HCT116 (cell line): ENCODE results near the gene CTDSPL2. TPM values are rescaled to one million over a fixed set of nuclear protein-coding genes. Genes with fewer than 3 reads are reported as not detected.

ENCODE experiments used
- ATAC-seq: fragments of 200-7000 bp; cut with Tn5 transposase; 2 replicates; pipeline ENCODE4 v1.9.1; 2020; ENCODE audit warnings: mild to moderate bottlenecking, moderate library complexity
- BruUV-seq: library from RNA; stranded (reverse); fragments of 400-500 nt; replicated peaks from 2 replicates; lab custom pipeline; 2021; lab: Mats Ljungman, UMichigan
- CTCF ChIA-PET: fragments of 300-600 bp; sonication (Branson Sonifier 250); formaldehyde crosslinking; loops from one replicate; lab custom pipeline; 2021; ENCODE audit warnings: antibody characterized with exemption; lab: Charles Lee
- POLR2A ChIA-PET: fragments of 300-600, 350-600 bp; sonication (Branson Sonifier 250); formaldehyde crosslinking; loops from one replicate; lab custom pipeline; 2021; ENCODE audit warnings: antibody characterized with exemption; lab: Charles Lee
- RAD21 ChIA-PET, 2 experiments: fragments of 300-600 bp; sonication (Branson Sonifier 250); formaldehyde crosslinking; loops; one replicate each; lab custom pipeline; 2023; ENCODE audit warnings: low total read pairs in 2 of 2; ENCODE audit not compliant: uncharacterized antibody in 2 of 2, unreplicated experiment in 2 of 2, low non-redundant PET in 1 of 2; lab: Charles Lee
- DNase-seq: peaks from one replicate; pipeline ENCODE4 v3.0.0-alpha.2; 2010; ENCODE audit warnings: low read depth, low spot score
- H2AFZ ChIP-seq: fragments of 200-600 bp; shearing (Covaris generic), sonication (generic); 2 replicates; pipeline ENCODE4 v1.6.1; 2017; ENCODE audit warnings: low read depth, mixed run types, mixed read lengths, antibody characterized with exemption, low read length; ENCODE audit not compliant: poor library complexity, severe bottlenecking
- H3K27ac ChIP-seq: 2 replicates; pipeline ENCODE4 v1.5.1; 2012; ENCODE audit warnings: low read depth, low read length
- H3K27me3 ChIP-seq: fragments of 200-600 bp; sonication (generic); 2 replicates; pipeline ENCODE4 v1.6.1; 2016; ENCODE audit warnings: mixed run types, low read length, mixed read lengths; ENCODE audit not compliant: insufficient read depth
- H3K36me3 ChIP-seq, 2 experiments: fragments of 200-500 bp in 1 of 2; fragments of 200-600 bp in 1 of 2; sonication (Bioruptor generic) in 1 of 2; sonication (generic) in 1 of 2; 2 replicates each; pipeline versions ENCODE4 v1.5.1 to v1.6.1; 2014 to 2016; ENCODE audit warnings: low read length in 2 of 2, inconsistent platforms in 1 of 2, mixed read lengths in 1 of 2, mixed run types in 1 of 2; ENCODE audit not compliant: insufficient read depth in 2 of 2, control insufficient read depth in 1 of 2
- H3K4me1 ChIP-seq, 2 experiments: fragments of 200-600 bp in 1 of 2; sonication (generic) in 1 of 2; 2 replicates each; pipeline versions ENCODE4 v1.5.1 to v1.6.1; 2012 to 2017; ENCODE audit warnings: low read length in 2 of 2, inconsistent platforms in 1 of 2, mild to moderate bottlenecking in 1 of 2, mixed read lengths in 1 of 2, mixed run types in 1 of 2, moderate library complexity in 1 of 2; ENCODE audit not compliant: insufficient read depth in 2 of 2, control insufficient read depth in 1 of 2
- H3K4me2 ChIP-seq: fragments of 200-600 bp; sonication (generic); 2 replicates; pipeline ENCODE4 v1.6.1; 2017; ENCODE audit warnings: mixed run types, low read length, mixed read lengths
- H3K4me3 ChIP-seq, 2 experiments: fragments of 200-600 bp in 1 of 2; sonication (generic) in 1 of 2; replicated peaks in 1 of 2; 2 replicates each; pipeline ENCODE4 v1.5.1; 2011 to 2016; ENCODE audit warnings: low read length in 2 of 2, control low read depth in 1 of 2, low read depth in 1 of 2, mild to moderate bottlenecking in 1 of 2, mixed read lengths in 1 of 2, mixed run types in 1 of 2
- H3K79me2 ChIP-seq: fragments of 200-600 bp; sonication (generic); 2 replicates; pipeline ENCODE4 v1.6.1; 2017; ENCODE audit warnings: mild to moderate bottlenecking, mixed run types, low read length, moderate library complexity, mixed read lengths; ENCODE audit not compliant: insufficient read depth
- H3K9ac ChIP-seq: fragments of 200-600 bp; sonication (generic); 2 replicates; pipeline ENCODE4 v1.6.1; 2016; ENCODE audit warnings: low read length, mixed read lengths
- H3K9me2 ChIP-seq: fragments of 200-600 bp; sonication (generic), shearing (Covaris generic); 2 replicates; pipeline ENCODE4 v1.6.1; 2017; ENCODE audit warnings: mixed run types, mild to moderate bottlenecking, moderate library complexity; ENCODE audit not compliant: insufficient read depth
- H3K9me3 ChIP-seq, 2 experiments: fragments of 200-500 bp in 1 of 2; fragments of 200-600 bp in 1 of 2; sonication (Bioruptor generic) in 1 of 2; sonication (generic) in 1 of 2; 2 replicates each; pipeline ENCODE4 v1.6.1; 2014 to 2017; ENCODE audit warnings: low read length in 2 of 2, mixed read lengths in 2 of 2, inconsistent platforms in 1 of 2, low read depth in 1 of 2, mild to moderate bottlenecking in 1 of 2, mixed run types in 1 of 2, moderate library complexity in 1 of 2; ENCODE audit not compliant: control insufficient read depth in 1 of 2, insufficient read depth in 1 of 2
- H4K20me1 ChIP-seq: fragments of 200-600 bp; sonication (generic), shearing (Covaris generic); 2 replicates; pipeline ENCODE4 v1.6.1; 2017; ENCODE audit warnings: mixed run types, mild to moderate bottlenecking, moderate library complexity; ENCODE audit not compliant: insufficient read depth
- CBX3 ChIP-seq: IDR thresholded peaks from 2 replicates; pipeline ENCODE4 v1.6.1; 2012; ENCODE audit warnings: low read depth
- CTCF ChIP-seq, 3 experiments: fragments of 200-600 bp in 1 of 3; sonication (generic) in 1 of 3; IDR thresholded peaks in 2 of 3; conservative IDR thresholded peaks in 1 of 3; 2 replicates each; pipeline ENCODE4 v1.5.1; 2012 to 2017; ENCODE audit warnings: low read depth in 2 of 3, low read length in 2 of 3, antibody characterized with exemption in 1 of 3, borderline replicate concordance in 1 of 3, control low read depth in 1 of 3, mild to moderate bottlenecking in 1 of 3, mixed read lengths in 1 of 3, mixed run types in 1 of 3, moderate library complexity in 1 of 3; ENCODE audit not compliant: insufficient read depth in 1 of 3
- ELF1 ChIP-seq: IDR thresholded peaks from 2 replicates; pipeline ENCODE4 v1.6.1; 2012; ENCODE audit warnings: low read depth, borderline replicate concordance
- EZH2phosphoT487 ChIP-seq: fragments of 200-600 bp; IDR thresholded peaks from 2 replicates; pipeline ENCODE4 v1.6.1; 2018; ENCODE audit warnings: antibody characterized with exemption, borderline replicate concordance
- FOSL1 ChIP-seq: IDR thresholded peaks from 2 replicates; pipeline ENCODE4 v1.6.1; 2012; ENCODE audit warnings: low read depth
- JUND ChIP-seq: IDR thresholded peaks from 2 replicates; pipeline ENCODE4 v1.6.1; 2012
- MAX ChIP-seq: IDR thresholded peaks from 2 replicates; pipeline ENCODE4 v1.6.1; 2012
- RAD21 ChIP-seq: IDR thresholded peaks from 2 replicates; pipeline ENCODE4 v1.6.1; 2012; ENCODE audit warnings: low read depth, mild to moderate bottlenecking
- SIN3A ChIP-seq: IDR thresholded peaks from 2 replicates; pipeline ENCODE4 v1.6.1; 2012; ENCODE audit warnings: low read depth
- SP1 ChIP-seq: IDR thresholded peaks from 2 replicates; pipeline ENCODE4 v1.6.1; 2012; ENCODE audit warnings: low read depth
- SRF ChIP-seq: IDR thresholded peaks from 2 replicates; pipeline ENCODE4 v1.6.1; 2012; ENCODE audit warnings: low read depth
- TCF7L2 ChIP-seq: IDR thresholded peaks from 2 replicates; pipeline ENCODE4 v1.7.0; 2011; ENCODE audit warnings: borderline replicate concordance, inconsistent platforms; ENCODE audit not compliant: insufficient read depth, insufficient read length; ENCODE audit errors: extremely low read depth
- YY1 ChIP-seq: IDR thresholded peaks from 2 replicates; pipeline ENCODE4 v1.6.1; 2011; ENCODE audit warnings: low read length, low read depth, moderate library complexity, mild to moderate bottlenecking; ENCODE audit not compliant: insufficient replicate concordance; ENCODE audit errors: extremely low read depth
- ZFX ChIP-seq: fragments of 450-650 bp; IDR thresholded peaks from 2 replicates; pipeline ENCODE4 v1.6.1; 2017
- ZNF274 ChIP-seq: fragments of 200-500 bp; sonication (Bioruptor generic); IDR thresholded peaks from 2 replicates; pipeline ENCODE4 v1.6.1; 2014; ENCODE audit warnings: mild to moderate bottlenecking, low read depth, low read length, inconsistent platforms
- intact Hi-C: fragments of 100-400 bp; cut with micrococcal nuclease; formaldehyde crosslinking; loops from 2 replicates; pipeline ENCODE4 v1.10.0; 2022
- total RNA-seq: library from RNA; stranded (reverse); gene quantifications from one replicate; pipeline ENCODE4 v1.2.1, GENCODE V29; 2021; ENCODE audit not compliant: unreplicated experiment

CTDSPL2 gene
- total RNA-seq, 1 experiment from 2014 or later = 56.0 TPM

GRCh38 chr15:44489464-44489863, 62.0 kb downstream of the CTDSPL2 start (continued):
- no peak for TF ChIP-seq MAX
- no peak for TF ChIP-seq SRF

GRCh38 chr15:44490622-44491021, 63.2 kb downstream of the CTDSPL2 start:
- TF ChIP-seq CTCF (IDR thresholded peaks at IDR 0.05 in 2 of 3, conservative IDR thresholded peaks at IDR 0.05 in 1 of 3; ENCODE audit: borderline replicate concordance in 1 of 3, insufficient read depth in 1 of 3, low read depth in 2 of 3, low read length in 2 of 3) = no peak
- TF ChIP-seq YY1 = no peak
- no peak for TF ChIP-seq SP1
- TF ChIP-seq CBX3 = no peak
- no peak for TF ChIP-seq TCF7L2
- no peak for TF ChIP-seq ZFX
- TF ChIP-seq MAX = no peak
- TF ChIP-seq RAD21 = no peak
- TF ChIP-seq SIN3A = no peak
- no peak for TF ChIP-seq ZNF274
- no peak for TF ChIP-seq FOSL1
- TF ChIP-seq ELF1 = no peak
- TF ChIP-seq EZH2phosphoT487 = no peak
- TF ChIP-seq SRF = no peak
- no peak for TF ChIP-seq JUND
- ATAC-seq (no peak), DNase-seq (no peak)
- Histone ChIP-seq H3K4me3 (no peak overlapping the region), H3K79me2 (peaks cover 72% of the 10 kb centered on the region), H3K27me3 (no peaks in the 10 kb centered on the region), H4K20me1 (peaks cover 17% of the 10 kb centered on the region), H3K36me3 (peaks cover 12 to 27% of the 10 kb centered on the region in 2 experiments), H3K9ac (no peak overlapping the region), H2AFZ (no peak overlapping the region), H3K27ac (no peak overlapping the region), H3K4me1 (peaks cover 20 to 36% of the 10 kb centered on the region in 2 experiments), H3K9me3 (no peaks in the 10 kb centered on the region), H3K4me2 (no peak overlapping the region), H3K9me2 (no peaks in the 10 kb centered on the region)
- no TSS peak for BruUV-seq
- POLR2A ChIA-PET = no interaction called here
- RAD21 ChIA-PET = no interaction called here
- intact Hi-C loops = no loop called here
- CTCF ChIA-PET = interaction anchor here (4.4 kb wide), 1 partner anchor 10 kb away, joined by 28 read pairs; no protein-coding TSS in a partner anchor
